Stimulated activated naive CD8-positive, alpha-beta T cell treated with anti-CD3 and anti-CD28 coated beads, Interleukin-15, Interleukin-2, amounts not matched to agents 100 U/mL and 50 U/mL, for 24 hours (primary cell): ENCODE measurements around the gene MYL6.

Experiments
- ATAC-seq: fragments of 150-1000 bp; cut with Tn5 transposase; one replicate; pipeline ENCODE4 v1.10.0; 2021
- DNase-seq: peaks from one replicate; pipeline ENCODE4 v3.0.0; 2021

The MYL6 gene

GRCh38 chr12:56129206-56129941, 28.8 kb upstream of the MYL6 start:
- ATAC-seq (peak; percentile 30), DNase-seq (peak; percentile 80)

GRCh38 chr12:56129942-56130495, 28.1 kb upstream of the MYL6 start:
- DNase-seq: no peak
- no peak for ATAC-seq

GRCh38 chr12:56130876-56131275, 27.3 kb upstream of the MYL6 start:
- ATAC-seq: no peak

GRCh38 chr12:56134897-56135296, 23.3 kb upstream of the MYL6 start:
- ATAC-seq: no peak

More at GRCh38 chr12:56130876-56131275, 27.3 kb upstream of the MYL6 start:
- no peak for DNase-seq

GRCh38 chr12:56137853-56138571, 20.1 kb upstream of the MYL6 start:
- no peak for DNase-seq
- no peak for ATAC-seq

More at GRCh38 chr12:56134897-56135296, 23.3 kb upstream of the MYL6 start:
- no peak for DNase-seq

GRCh38 chr12:56141946-56142784, 16.0 kb upstream of the MYL6 start:
- DNase-seq (no peak), ATAC-seq (no peak)

- no peak for DNase-seq
- peak; percentile 39 for ATAC-seq
These were observed 14.9 kb upstream of the MYL6 start for GRCh38 chr12:56143217-56143616.

- ATAC-seq: no peak
- DNase-seq: no peak
These were observed 14.3 kb upstream of the MYL6 start for GRCh38 chr12:56143870-56144269.

- no peak for DNase-seq
- ATAC-seq: no peak
These were observed 12.9 kb upstream of the MYL6 start for GRCh38 chr12:56145217-56145616.

GRCh38 chr12:56146492-56147460, 11.4 kb upstream of the MYL6 start:
- DNase-seq (no peak), ATAC-seq (no peak)

- DNase-seq (no peak), ATAC-seq (no peak)
These were observed 7.6 kb upstream of the MYL6 start for GRCh38 chr12:56150563-56150962.

- peak; percentile 75 for DNase-seq
- ATAC-seq: peak; percentile 70
These were observed 6.5 kb upstream of the MYL6 start for GRCh38 chr12:56151672-56152131.

- peak; percentile 95 for DNase-seq
These were observed 5.9 kb upstream of the MYL6 start, which contains the start of gene MYL6B for GRCh38 chr12:56152132-56152755. MYL6B (plus strand) TSS chr12:56152587; CDS start chr12:56153919, 1,332 bp downstream.

GRCh38 chr12:56152756-56153677, 5.1 kb upstream of the MYL6 start:
- no peak for DNase-seq
- ATAC-seq: no peak

More at GRCh38 chr12:56152132-56152755, 5.9 kb upstream of the MYL6 start, which contains the start of gene MYL6B:
- ATAC-seq: peak; percentile 91

GRCh38 chr12:56153678-56154065, 4.5 kb upstream of the MYL6 start:
- ATAC-seq: no peak
- DNase-seq: no peak

- ATAC-seq (no peak), DNase-seq (no peak)
These were observed 3.9 kb upstream of the MYL6 start for GRCh38 chr12:56154246-56154771.

- no peak for ATAC-seq
- DNase-seq: no peak
These were observed 3.3 kb upstream of the MYL6 start for GRCh38 chr12:56154818-56155217.

GRCh38 chr12:56155256-56155845, 2.8 kb upstream of the MYL6 start:
- DNase-seq (no peak), ATAC-seq (no peak)
